Pulmonary artery endothelial cell (primary cell): ENCODE measurements around the gene WEE2. TPM values are rescaled to one million over a fixed set of nuclear protein-coding genes. Genes with fewer than 3 reads are reported as not detected.
A peak's percentile ranks its signal among the peaks of the same experiment; 100 is the strongest.
"Not testable (repeated sequence)": the region's sequence is repeated elsewhere in the genome, so short reads cannot be mapped to it uniquely, and the experiment has no call there.

Source experiments
- DNase-seq: peaks from one replicate; pipeline ENCODE4 v3.0.0-alpha.2; 2011; ENCODE audit warnings: low read depth, low spot score
- total RNA-seq: library from RNA; depleted of rRNA; stranded (reverse); fragments of >200 nt; gene quantifications from 2 replicates; pipeline ENCODE4 v1.2.3, GENCODE V29; 2014

The WEE2 gene
- total RNA-seq, 1 donor from 2014 or later, result not detected

GRCh38 chr7:141712603-141713255, 4.6 kb downstream of the WEE2 start:
- DNase-seq, result no peak

DNA sequence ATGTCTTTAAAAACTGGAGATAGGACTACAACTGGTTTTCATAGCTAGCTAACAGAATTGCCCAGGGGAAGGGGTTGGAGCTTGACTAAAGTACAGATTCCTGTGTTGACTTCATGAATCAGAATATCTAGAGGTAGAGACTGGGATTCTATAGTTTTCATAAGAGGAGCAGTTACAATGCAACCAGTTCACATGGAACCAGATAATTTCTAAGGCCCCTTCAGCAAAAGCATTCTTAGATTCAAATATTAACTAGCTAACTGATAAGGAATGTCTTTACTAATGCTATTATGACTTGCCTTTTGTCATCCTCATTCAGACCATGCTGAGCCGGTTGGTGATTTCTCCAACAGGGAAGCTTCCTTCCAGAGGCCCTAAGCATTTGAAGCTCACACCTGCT, 5.7 kb downstream of the WEE2 start:
- no peak for DNase-seq

- DNase-seq, result no peak
Measured at GRCh38 chr7:141714571-141714970, 6.4 kb downstream of the WEE2 start.

DNA sequence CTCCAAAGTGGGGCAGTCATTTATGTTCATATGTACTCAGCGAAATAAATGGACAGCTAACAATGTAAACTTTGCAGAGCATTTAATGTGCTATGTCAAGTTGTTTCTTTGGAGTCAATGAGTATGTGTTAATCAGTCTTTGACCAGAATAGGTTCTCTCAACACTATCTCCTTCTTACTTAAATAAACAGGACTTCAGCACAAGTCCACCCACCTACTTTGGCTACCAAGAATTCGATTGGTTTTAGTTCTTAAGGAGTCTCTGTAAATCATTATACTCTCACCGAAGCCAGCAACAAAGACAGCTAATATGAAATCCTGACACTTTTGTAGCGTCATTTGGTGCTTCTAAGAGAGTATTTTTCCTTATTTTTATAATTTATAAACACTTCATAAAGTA, 6.9 kb downstream of the WEE2 start:
- no peak for DNase-seq

DNA sequence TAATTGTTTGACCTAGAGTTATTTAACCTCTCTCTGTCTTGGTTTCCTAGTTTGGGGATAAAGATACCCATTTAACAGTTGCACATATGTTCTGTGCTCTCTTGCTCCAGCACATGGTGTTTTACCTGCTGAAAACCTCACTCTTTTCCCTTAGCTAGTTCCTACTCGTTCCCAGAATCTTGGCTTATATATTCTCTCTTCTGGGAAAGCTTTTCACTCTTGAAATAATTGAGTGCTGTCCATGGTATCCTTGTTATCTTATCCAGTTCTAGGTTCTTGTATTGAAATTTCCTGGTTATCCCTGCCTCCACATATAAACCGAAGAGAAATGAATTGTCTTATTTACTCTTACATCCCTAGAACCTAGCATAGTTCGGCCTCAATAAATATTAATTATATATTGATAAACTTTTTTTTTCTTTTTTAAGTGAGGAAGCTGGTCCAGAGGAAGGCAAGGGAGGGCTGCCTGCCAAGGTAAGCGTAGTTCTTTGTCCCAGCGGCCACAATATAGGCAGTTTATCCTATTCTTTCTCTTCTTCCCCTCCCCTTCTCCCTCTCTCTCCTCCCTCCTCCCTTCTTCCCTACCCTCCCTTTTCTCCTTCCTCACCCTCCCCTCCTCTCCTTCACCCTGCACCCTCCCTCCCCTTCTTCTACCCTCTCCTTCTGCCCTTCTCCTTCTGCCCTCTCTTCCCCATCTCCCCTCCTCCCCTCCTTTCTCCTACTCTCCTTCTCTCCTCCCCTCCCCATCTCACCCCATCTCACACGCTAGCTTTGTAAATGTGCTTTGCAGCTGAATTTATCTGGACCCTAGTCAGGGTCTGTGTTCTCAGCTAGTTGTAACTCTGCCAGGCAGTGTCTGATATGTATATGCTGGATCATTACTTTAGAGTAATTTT, 7.9 kb downstream of the WEE2 start:
- DNase-seq, result no peak

DNA sequence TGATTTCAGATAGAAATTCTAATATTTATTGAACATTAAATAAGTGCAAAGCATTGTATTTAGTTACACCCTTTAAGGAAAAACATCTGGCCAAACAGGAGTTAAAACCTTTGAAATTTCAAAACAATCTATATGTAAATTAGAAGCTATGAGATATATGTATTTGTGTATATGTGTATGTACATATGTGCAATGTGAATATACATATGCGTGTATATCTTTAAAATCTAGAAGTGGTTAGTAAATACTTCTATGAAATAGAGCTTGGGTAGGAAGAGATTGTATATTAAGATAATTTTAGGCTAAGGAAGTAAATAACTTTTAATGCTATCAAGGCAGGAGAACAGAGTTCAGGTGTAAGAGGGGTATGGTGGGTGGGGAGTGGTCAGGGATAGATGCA, 9.3 kb downstream of the WEE2 start:
- DNase-seq, result no peak

- DNase-seq, result no peak
Measured at GRCh38 chr7:141722529-141722928, 14.4 kb downstream of the WEE2 start.

- DNase-seq, result no peak
Measured at GRCh38 chr7:141729020-141729419, 20.9 kb downstream of the WEE2 start.

DNA sequence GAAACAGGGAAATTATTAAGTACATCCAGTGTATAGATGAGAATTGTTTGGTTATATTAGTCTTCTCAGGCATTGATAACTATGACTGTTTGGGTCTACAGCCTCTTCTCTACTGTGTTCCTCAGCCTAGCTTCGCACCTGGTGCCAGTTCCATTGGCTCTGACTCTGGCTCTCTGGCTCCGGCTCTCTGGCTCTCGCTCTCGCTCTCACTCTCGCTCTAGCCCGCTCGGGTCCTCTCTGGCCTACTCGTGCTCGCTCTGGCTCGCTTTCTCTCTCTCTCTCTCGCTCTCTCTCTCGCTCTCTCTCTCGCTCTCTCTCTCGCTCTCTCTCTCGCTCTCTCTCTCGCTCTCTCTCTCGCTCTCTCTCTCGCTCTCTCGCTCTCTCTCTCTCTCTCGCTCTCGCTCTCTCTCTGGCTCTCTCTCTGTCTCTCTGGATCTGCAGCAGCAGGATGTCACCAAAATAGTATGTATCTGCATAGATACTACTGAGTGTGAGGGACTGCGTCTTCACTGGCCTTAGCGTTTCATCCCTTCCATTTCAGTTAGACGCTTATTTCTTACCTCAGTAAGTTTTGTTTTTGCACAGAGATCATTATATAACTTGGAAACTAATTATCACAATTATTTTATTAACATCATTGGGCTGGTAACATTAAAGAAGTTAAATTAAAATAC, 23.5 kb downstream of the WEE2 start:
- no peak for DNase-seq

DNA sequence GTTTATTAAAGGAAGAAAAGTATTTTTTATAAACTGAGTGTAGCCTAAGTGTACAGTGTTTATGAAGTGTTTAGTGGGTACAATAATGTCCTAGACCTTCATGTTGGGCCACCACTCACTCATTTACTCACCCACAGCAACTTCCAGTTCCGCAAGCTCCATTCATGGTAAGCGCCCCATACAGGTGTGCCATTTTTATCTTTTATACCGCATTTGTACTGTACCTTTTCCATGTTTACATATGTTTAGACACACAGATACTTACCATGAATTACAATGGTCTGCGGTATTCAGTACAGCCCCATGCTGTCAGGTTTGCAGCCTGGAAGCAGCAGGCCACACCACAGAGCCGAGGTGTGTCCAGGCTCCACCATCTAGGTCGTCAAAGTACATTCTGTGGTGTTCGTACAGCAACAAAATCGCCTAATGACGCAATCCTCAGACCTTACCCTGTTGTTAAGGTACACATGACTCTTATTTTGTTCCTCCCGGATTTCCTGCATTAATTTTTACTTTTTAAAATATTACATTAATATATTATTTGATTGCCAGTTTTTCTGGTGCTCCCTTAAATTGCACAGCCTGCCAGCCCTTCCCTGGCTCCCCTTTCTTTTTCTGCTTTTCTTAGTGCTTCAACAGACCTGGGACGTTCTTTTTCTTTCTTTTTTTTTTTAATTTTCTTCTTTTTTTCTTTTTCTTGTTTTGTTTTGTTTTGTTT, 29.1 kb downstream of the WEE2 start:
- no peak for DNase-seq

DNA sequence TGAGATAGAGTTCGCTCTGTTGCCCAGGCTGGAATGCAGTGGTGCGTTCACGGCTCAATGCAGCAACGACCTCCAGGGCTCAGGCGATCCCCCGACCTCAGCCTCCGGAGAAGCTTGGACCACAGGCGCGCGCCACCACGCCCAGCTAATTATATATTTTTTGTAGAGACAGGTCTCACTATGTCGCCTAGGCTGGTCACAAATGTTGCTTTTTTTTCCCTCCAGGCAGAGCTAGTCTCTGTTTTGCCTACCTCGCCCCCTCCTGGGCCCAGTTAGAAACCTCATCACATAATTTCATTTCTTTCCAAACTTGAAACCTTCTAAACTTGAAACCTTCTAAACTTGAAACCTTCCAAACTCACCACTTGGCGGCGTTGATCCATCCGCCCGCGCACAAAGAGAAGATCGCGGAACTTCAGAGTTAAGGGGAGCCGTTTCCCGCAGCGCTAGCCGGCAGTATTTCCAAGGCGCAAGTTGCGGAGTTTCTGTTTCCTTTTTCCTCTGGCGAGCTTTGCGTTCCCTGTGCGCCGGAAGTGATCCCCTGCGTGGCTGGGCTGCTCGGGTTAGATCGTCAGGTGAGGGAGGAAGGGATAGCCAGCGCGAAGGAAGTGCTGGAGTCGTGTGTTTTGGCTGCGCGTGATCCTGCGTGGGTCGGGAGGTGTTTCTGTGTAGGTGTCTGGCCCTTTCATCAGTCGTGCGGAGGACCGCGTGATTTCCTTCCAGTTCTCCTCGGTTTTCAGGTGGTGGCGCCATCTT, 29.9 kb downstream of the WEE2 start, which contains the start of gene SSBP1:
SSBP1 (plus strand) TSS at position 523 of the 756 bp plus-strand sequence. CDS start 809 bp downstream, outside the sequence.
- DNase-seq, result peak; percentile 92

DNA sequence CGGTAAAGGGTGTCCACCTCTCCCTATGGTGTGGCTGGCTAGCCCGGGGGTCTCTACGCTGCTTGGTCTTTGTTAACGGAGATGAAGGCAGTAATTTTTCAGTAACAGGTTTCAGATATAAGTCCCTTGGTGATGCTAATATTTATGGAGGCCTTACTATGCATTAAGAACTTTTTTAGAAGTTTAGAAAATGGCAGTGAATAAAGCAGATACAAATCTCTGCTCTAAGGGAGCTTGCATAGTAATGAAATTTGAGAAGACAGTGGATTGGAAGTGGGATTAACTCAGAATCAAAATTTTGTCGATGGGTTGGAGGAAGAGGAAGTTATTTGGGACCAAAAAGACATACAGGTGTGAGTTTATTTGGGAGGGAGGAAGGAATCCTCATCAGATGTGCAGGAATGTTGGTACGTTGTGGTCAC, 30.4 kb downstream of the WEE2 start:
- no peak for DNase-seq

- DNase-seq, result no peak
Measured at GRCh38 chr7:141739250-141739649, 31.1 kb downstream of the WEE2 start.

DNA sequence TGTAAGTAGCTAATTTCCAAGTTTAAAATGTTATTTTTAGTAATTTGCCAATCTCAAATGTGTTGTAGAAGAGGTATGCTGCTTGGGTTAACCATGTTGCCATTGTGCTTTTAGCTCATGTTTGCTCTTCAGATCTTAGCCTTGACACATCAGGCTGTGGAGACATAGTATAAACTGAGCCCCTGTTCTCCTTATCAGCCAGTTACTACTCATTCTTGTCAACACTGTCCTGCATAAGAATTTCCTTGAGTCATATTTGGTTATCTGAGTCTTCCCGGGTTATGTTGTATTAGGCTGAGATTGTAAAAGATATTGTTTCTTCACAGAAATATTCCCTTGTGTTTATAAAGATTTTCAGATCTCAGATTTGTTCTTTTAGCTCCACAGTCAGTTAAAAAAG, 34.1 kb downstream of the WEE2 start:
- no peak for DNase-seq

GRCh38 chr7:141744131-141744530, 36.0 kb downstream of the WEE2 start:
- no peak for DNase-seq

DNA sequence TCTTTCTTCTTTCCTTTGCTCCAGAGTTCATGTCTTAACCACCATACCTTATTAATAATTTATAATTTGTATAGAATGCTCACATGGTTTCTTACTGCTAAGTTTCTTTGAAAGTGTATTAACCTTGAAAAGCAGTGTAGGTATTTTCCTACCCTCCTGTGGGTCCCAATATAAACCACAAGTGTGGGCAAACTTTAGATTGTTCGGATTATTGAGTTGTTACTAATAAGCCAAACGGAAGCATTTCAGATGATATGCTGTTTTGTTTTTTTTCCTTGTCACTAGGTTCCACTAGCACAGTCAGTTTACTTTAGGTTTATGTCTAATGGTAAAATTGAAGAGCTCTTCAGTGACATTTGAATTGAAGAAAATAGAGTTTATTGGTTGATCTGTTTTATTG, 40.2 kb downstream of the WEE2 start:
- DNase-seq, result no peak

DNA sequence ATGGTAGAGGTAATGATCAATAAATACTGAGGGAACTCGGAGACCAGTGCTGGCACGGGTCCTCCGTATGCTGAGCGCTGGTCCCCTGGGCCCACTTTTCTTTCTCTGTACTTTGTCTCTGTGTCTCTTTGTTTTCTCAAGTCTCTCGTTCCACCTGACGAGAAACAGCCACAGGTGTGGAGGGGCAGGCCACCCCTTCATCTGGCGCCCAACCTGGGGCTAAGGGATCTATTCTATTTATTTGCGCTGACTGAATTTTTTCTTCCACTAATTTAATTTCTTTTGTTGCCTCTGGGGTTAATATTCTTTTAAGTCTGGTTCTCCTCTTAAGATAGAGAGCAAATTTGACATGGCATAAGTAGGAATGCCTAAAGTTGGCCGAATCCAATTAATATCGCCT, 43.8 kb downstream of the WEE2 start:
- DNase-seq, result not testable (repeated sequence)

DNA sequence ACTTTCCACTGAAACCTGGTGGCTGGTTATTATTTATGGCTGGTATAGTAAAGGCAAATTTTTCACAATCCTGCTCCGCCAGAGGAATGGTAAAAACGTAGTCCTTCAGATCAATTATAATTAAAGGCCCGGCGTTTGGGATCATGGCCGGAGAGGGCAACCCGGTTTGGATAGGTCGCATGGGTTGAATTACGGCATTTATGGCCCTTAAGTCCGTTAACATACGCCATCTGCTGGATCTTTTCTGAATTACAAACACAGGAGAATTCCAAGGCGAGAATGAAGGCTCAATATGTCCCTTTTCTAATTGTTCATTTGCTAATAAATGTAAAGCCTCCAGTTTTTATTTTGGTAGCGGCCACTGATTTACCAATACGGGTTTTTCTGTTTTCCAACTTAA, 44.5 kb downstream of the WEE2 start:
- no peak for DNase-seq

- no peak for DNase-seq
Measured at GRCh38 chr7:141754939-141755338, 46.8 kb downstream of the WEE2 start.

DNA sequence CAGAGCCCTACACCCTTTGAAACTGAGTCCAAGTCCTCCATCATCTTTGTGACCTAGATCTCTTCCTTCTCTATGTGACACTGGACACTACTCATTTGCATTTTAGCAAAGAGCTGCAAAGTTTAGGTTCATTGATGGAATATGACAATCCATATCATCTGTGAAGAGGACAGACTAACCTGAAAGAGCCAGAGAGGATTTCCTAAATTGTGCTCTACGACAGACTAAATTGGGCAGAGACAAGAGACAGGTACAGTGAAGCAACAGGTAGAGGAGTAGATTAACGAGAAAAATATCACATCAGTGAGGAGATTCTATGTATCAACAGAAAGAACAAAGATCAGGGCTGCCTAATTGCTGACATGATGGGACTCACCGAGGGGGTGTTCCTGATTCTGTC, 55.6 kb downstream of the WEE2 start, which contains the start of gene TAS2R3:
TAS2R3 (plus strand) TSS at position 301 of the 400 bp plus-strand sequence; CDS start at position 363, 62 bp downstream.
- DNase-seq, result no peak
